Astrocyte of the cerebellum (primary cell): Measurements from ENCODE around the gene SNX1.
"Not testable (repeated sequence)": the region's sequence is repeated elsewhere in the genome, so short reads cannot be mapped to it uniquely, and the experiment has no call there.

Source experiments
- DNase-seq: peaks from one replicate; pipeline ENCODE4 v3.0.0-alpha.2; 2011; ENCODE audit warnings: low read depth
- H3K4me3 ChIP-seq: 2 replicates; pipeline ENCODE4 v1.5.1; 2011; ENCODE audit warnings: mild to moderate bottlenecking, low read depth, low read length, moderate library complexity
- CTCF ChIP-seq: IDR thresholded peaks from 2 replicates; pipeline ENCODE4 v1.5.1; 2012; ENCODE audit warnings: low read length, low read depth, moderate library complexity, mild to moderate bottlenecking; ENCODE audit errors: missing control alignments
- in situ Hi-C: cut with HindIII; loops from 2 replicates; pipeline ENCODE4 v1.10.0; 2017; ENCODE audit warnings: low sequenced_read_pairs

Gene SNX1

GRCh38 chr15:64067564-64068030 is 28.2 kb upstream of the SNX1 start:
- TF ChIP-seq CTCF = peak; percentile 79
- H3K4me3 ChIP-seq = no peak overlapping the region
- in situ Hi-C loops = no loop called here
- DNase-seq = peak; percentile 35

- DNase-seq = no peak
- H3K4me3 ChIP-seq = no peak overlapping the region
- in situ Hi-C loops = no loop called here
- no peak for TF ChIP-seq CTCF
Observed at GRCh38 chr15:64068133-64068532, 27.6 kb upstream of the SNX1 start.

GRCh38 chr15:64070106-64070505 is 25.7 kb upstream of the SNX1 start:
- in situ Hi-C loops = no loop called here
- no peak overlapping the region for H3K4me3 ChIP-seq
- DNase-seq = no peak
- TF ChIP-seq CTCF = no peak

- no peak for DNase-seq
Observed at GRCh38 chr15:64070965-64071851, 24.6 kb upstream of the SNX1 start.

GRCh38 chr15:64071931-64072765 is 23.6 kb upstream of the SNX1 start:
- no peak for TF ChIP-seq CTCF
- no peak for DNase-seq
- in situ Hi-C loops = no loop called here
- no peak overlapping the region for H3K4me3 ChIP-seq

More at GRCh38 chr15:64070965-64071851, 24.6 kb upstream of the SNX1 start:
- TF ChIP-seq CTCF = no peak
- in situ Hi-C loops = no loop called here
- no peak overlapping the region for H3K4me3 ChIP-seq

- TF ChIP-seq CTCF = no peak
Observed at GRCh38 chr15:64072812-64073211, 23.0 kb upstream of the SNX1 start.

GRCh38 chr15:64073496-64073895 is 22.3 kb upstream of the SNX1 start:
- H3K4me3 ChIP-seq, DNase-seq, in situ Hi-C loops: not testable (repeated sequence)

More at GRCh38 chr15:64072812-64073211, 23.0 kb upstream of the SNX1 start:
- no peak overlapping the region for H3K4me3 ChIP-seq
- in situ Hi-C loops = no loop called here
- no peak for DNase-seq
